OCI-LY3 (cell line): ENCODE measurements around the gene TECPR2.

Source experiments
- CTCF ChIP-seq: fragments of 200-600, 300-600 bp; sonication (generic); IDR thresholded peaks from 2 replicates; pipeline ENCODE4 v1.5.1; 2014; ENCODE audit warnings: antibody characterized with exemption, low read length, low read depth
- EZH2phosphoT487 ChIP-seq: fragments of 200-600 bp; shearing (Covaris generic); IDR thresholded peaks from 2 replicates; pipeline ENCODE4 v1.6.1; 2018; ENCODE audit warnings: antibody characterized with exemption, mixed run types, low read depth

DNA sequence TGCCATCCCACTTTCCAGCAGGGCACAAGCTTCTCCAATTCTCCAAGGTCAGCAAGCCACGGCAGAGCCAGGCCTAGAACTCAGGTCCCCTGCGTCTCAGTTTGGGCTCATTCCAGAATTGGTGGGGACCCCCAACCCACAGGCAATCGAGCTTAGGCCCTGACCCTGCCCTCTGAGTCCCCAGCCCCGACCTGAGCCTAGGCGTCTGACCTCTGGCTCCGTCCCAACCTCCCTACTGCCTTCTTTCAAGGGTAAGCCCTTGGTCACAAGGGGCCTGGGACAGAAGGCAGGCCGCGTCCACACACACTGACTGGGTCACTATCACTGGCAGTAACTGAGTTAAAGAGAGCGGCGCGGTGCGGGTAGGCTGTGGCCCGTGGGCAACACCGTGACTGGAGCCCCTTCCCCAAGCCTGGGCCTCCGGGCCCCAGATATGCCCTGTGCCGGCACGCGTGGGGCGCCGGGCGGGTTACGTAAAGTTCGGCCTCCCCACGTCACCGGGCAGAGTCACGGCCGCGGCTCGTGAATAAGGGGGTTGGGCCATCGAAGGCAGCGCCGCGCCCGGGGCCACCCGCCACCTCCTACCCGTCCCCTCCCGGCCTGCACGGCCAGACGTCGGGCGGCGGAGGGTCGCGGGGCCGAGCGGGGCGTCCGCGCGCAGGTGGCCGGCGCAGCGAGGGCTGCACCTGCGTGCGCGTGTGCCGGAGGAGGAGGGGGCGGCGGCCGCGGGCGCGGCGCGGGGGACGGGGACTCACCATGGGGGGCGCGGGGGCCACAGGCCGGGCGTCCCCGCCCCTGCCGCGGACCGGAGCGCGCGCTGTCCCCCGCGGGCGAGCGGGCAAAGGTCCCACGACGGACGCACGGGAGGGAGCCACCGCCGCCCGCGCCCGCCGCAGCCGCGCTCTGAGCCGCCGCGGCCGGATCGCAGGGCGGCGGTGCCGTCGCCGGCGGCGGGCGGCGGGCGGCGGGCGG, 146.3 kb downstream of the TECPR2 start:
- TF ChIP-seq CTCF (no peak), EZH2phosphoT487 (no peak)
